GM12878 (cell line): Measurements from ENCODE around the gene DSE. TPM values are rescaled to one million over a fixed set of nuclear protein-coding genes. Genes with fewer than 3 reads are reported as not detected.

ENCODE experiments used
- CBFB ChIP-seq: IDR thresholded peaks from 2 replicates; pipeline ENCODE4 v1.6.1; 2016; ENCODE audit warnings: antibody characterized with exemption, low read depth
- SPI1 ChIP-seq: IDR thresholded peaks from 2 replicates; pipeline ENCODE4 v1.6.1; 2011; ENCODE audit warnings: low read depth, mild to moderate bottlenecking, low read length, moderate library complexity, borderline replicate concordance; ENCODE audit not compliant: insufficient read depth
- ZNF622 ChIP-seq: fragments of 450-650 bp; IDR thresholded peaks from 2 replicates; pipeline ENCODE4 v1.6.1; 2017; ENCODE audit warnings: mild to moderate bottlenecking, inconsistent platforms
- polyA plus RNA-seq, 11 experiments: library from polyadenylated mRNA; depleted of rRNA in 4 of 11; unstranded in 6 of 11; stranded (reverse) in 5 of 11; fragments of >200 nt; fragmentation: Nextera tagmentation in 4 of 11; fragmentation: Illumina TruSeq in 1 of 11; extraction: Ambion mirVana in 4 of 11; extraction: Trizol in 1 of 11; gene quantifications; 1 replicate in 1 of 11; 2 replicates in 10 of 11; pipeline versions ENCODE4 v1.2.1 to v1.2.3, GENCODE V29; 2011 to 2016; ENCODE audit warnings: inconsistent platforms in 2 of 11, missing spikeins in 2 of 11, low read depth in 1 of 11
- total RNA-seq, 4 experiments: library from RNA; depleted of rRNA in 3 of 4; stranded (reverse); fragments of >200 nt in 3 of 4; fragmentation: Illumina TruSeq in 1 of 4; extraction: Trizol in 1 of 4; gene quantifications; 2 replicates each; pipeline versions ENCODE4 v1.2.1 to v1.2.3, GENCODE V29; 2013 to 2021
- TF ChIP-seq, protein P1 (sequence below): fragments of 450-650 bp; formaldehyde crosslinking; IDR thresholded peaks from 2 replicates; pipeline ENCODE4 v1.4.0; 2020; ENCODE audit warnings: mild to moderate bottlenecking, moderate library complexity
- TF ChIP-seq, protein P2 (sequence below): IDR thresholded peaks from 2 replicates; pipeline ENCODE4 v1.6.1; 2011; ENCODE audit warnings: mild to moderate bottlenecking, low read depth, low read length, moderate library complexity; ENCODE audit not compliant: insufficient replicate concordance

The DSE gene
- total and polyA plus RNA-seq, 10 of the 15 experiments (the other 5 are each of a cell fraction or from before 2014, with no cell fraction given) = 12.6 to 76.4 (median 43.0) TPM

DNA sequence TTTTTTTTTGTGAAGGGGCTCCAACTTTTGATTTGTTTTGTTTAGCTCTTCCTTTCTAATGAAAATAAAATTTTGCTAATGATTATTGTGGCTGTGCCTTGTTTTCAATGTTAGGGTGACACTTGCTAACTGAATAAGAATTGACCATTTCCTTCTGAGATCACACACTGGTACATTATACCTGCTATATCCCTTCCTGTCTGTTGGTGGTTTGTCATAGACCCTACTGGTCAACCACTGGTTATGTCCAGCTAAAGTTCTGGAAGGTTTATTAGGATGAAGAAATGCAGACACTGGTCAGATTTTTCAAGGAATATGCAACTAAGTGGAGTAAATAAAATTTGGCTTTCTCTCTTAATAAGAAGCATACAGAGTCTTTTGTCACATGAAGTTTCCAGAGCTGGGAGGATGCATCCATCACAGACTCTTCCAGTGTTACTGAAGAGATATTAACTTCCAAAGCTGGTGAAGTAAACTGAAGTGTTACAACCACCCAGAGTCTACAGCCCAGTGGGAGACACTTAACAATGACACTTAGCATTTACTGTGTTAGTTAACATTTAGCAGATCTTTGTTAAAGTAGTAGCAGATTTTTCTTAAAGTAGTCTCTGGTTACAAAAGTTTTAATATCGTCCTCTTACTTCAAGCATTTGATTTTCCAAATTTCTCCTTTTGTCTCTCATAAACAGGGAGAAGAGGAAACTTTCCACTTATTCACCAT, 121.0 kb downstream of the DSE start (continued):
- TF ChIP-seq ZNF622 = no peak
- TF ChIP-seq, protein P1, sequence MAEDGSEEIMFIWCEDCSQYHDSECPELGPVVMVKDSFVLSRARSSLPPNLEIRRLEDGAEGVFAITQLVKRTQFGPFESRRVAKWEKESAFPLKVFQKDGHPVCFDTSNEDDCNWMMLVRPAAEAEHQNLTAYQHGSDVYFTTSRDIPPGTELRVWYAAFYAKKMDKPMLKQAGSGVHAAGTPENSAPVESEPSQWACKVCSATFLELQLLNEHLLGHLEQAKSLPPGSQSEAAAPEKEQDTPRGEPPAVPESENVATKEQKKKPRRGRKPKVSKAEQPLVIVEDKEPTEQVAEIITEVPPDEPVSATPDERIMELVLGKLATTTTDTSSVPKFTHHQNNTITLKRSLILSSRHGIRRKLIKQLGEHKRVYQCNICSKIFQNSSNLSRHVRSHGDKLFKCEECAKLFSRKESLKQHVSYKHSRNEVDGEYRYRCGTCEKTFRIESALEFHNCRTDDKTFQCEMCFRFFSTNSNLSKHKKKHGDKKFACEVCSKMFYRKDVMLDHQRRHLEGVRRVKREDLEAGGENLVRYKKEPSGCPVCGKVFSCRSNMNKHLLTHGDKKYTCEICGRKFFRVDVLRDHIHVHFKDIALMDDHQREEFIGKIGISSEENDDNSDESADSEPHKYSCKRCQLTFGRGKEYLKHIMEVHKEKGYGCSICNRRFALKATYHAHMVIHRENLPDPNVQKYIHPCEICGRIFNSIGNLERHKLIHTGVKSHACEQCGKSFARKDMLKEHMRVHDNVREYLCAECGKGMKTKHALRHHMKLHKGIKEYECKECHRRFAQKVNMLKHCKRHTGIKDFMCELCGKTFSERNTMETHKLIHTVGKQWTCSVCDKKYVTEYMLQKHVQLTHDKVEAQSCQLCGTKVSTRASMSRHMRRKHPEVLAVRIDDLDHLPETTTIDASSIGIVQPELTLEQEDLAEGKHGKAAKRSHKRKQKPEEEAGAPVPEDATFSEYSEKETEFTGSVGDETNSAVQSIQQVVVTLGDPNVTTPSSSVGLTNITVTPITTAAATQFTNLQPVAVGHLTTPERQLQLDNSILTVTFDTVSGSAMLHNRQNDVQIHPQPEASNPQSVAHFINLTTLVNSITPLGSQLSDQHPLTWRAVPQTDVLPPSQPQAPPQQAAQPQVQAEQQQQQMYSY (CRISPR knock-in tag) = no peak
- TF ChIP-seq, protein P2, sequence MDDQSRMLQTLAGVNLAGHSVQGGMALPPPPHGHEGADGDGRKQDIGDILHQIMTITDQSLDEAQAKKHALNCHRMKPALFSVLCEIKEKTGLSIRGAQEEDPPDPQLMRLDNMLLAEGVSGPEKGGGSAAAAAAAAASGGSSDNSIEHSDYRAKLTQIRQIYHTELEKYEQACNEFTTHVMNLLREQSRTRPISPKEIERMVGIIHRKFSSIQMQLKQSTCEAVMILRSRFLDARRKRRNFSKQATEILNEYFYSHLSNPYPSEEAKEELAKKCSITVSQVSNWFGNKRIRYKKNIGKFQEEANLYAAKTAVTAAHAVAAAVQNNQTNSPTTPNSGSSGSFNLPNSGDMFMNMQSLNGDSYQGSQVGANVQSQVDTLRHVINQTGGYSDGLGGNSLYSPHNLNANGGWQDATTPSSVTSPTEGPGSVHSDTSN = no peak
- no peak for TF ChIP-seq SPI1
- TF ChIP-seq CBFB = no peak
